Kidney (tissue), 14 donors: Measurements from ENCODE around the gene TMEM271. TPM values are rescaled to one million over a fixed set of nuclear protein-coding genes. Genes with fewer than 3 reads are reported as not detected.

ENCODE experiments used
- DNase-seq, 5 donors: peaks; one replicate each; pipeline ENCODE4 v3.0.0-alpha.2; 2013 to 2020
- FAIRE-seq: peaks from 2 replicates; lab custom pipeline; 2012; peaks lifted over from hg19 to GRCh38; lab: Jason Lieb, UNC
- H3K27ac ChIP-seq, 2 donors: one replicate each; pipeline ENCODE4 v1.7.0; 2013; ENCODE audit warnings: low read depth in 2 of 2, low read length in 2 of 2, inconsistent platforms in 1 of 2
- H3K27me3 ChIP-seq: one replicate; pipeline ENCODE4 v1.7.1; 2013; ENCODE audit warnings: low read length, inconsistent platforms; ENCODE audit not compliant: control insufficient read depth, insufficient read depth
- H3K36me3 ChIP-seq, 3 donors: one replicate each; pipeline versions ENCODE4 v1.7.0 to v1.7.1; 2013; ENCODE audit warnings: low read length in 3 of 3, control low read depth in 1 of 3, inconsistent platforms in 1 of 3; ENCODE audit not compliant: insufficient read depth in 3 of 3, control insufficient read depth in 2 of 3
- H3K4me1 ChIP-seq, 3 donors: one replicate each; pipeline versions ENCODE4 v1.7.0 to v1.7.1; 2013; ENCODE audit warnings: low read length in 3 of 3, inconsistent platforms in 1 of 3, low read depth in 1 of 3; ENCODE audit not compliant: control insufficient read depth in 2 of 3, insufficient read depth in 2 of 3
- H3K4me3 ChIP-seq, 3 donors: one replicate each; pipeline versions ENCODE4 v1.7.0 to v1.8.1; 2013; ENCODE audit warnings: low read length in 3 of 3, control low read depth in 1 of 3, inconsistent platforms in 1 of 3
- H3K9ac ChIP-seq, 3 donors: one replicate each; pipeline versions ENCODE4 v1.7.0 to v1.7.1; 2013; ENCODE audit warnings: low read length in 3 of 3, control low read depth in 1 of 3, inconsistent platforms in 1 of 3
- H3K9me3 ChIP-seq, 3 donors: one replicate each; pipeline versions ENCODE4 v1.7.0 to v1.7.1; 2013; ENCODE audit warnings: low read length in 3 of 3, control low read depth in 1 of 3, inconsistent platforms in 1 of 3; ENCODE audit not compliant: control insufficient read depth in 2 of 3, insufficient read depth in 1 of 3
- intact Hi-C: fragments of 100-400 bp; cut with DNase I; formaldehyde crosslinking; loops from one replicate; pipeline ENCODE4 v1.11.1; 2022
- polyA plus RNA-seq: library from polyadenylated mRNA; stranded (reverse); fragments of 350-450 nt; fragmentation: Illumina TruSeq; extraction: RNeasy Lipid Tissue Mini Kit (QIAGEN cat#74804); gene quantifications from one replicate; pipeline ENCODE4 v1.2.3, GENCODE V29; 2014; ENCODE audit warnings: low read depth, low replicate concordance; ENCODE audit not compliant: insufficient read depth
- total RNA-seq: library from RNA; stranded (reverse); fragmentation: NEBNext Ultra II Directional; extraction: Animal tissue kit (Norgen Biotek cat#: 25700); gene quantifications from one replicate; pipeline ENCODE4 v1.2.1, GENCODE V29; 2021
- TF ChIP-seq, protein P1 (sequence below): IDR thresholded peaks from 3 replicates; pipeline ENCODE4 v1.5.1; 2012; ENCODE audit warnings: mild to moderate bottlenecking, moderate library complexity, borderline replicate concordance; ENCODE audit not compliant: insufficient read depth; ENCODE audit errors: extremely low read depth
- donor health status: control.
- donor health status: control.
- donor health status: control.
- donor health status: control.
- donor health status: control.
- donor health status: DM: yes; HTN: yes; CAD: no.
- donor health status: Normal renal cell carcinoma (clear cell type).

The TMEM271 gene
- total and polyA plus RNA-seq, 2 donors from 2014 or later, result not detected

DNA sequence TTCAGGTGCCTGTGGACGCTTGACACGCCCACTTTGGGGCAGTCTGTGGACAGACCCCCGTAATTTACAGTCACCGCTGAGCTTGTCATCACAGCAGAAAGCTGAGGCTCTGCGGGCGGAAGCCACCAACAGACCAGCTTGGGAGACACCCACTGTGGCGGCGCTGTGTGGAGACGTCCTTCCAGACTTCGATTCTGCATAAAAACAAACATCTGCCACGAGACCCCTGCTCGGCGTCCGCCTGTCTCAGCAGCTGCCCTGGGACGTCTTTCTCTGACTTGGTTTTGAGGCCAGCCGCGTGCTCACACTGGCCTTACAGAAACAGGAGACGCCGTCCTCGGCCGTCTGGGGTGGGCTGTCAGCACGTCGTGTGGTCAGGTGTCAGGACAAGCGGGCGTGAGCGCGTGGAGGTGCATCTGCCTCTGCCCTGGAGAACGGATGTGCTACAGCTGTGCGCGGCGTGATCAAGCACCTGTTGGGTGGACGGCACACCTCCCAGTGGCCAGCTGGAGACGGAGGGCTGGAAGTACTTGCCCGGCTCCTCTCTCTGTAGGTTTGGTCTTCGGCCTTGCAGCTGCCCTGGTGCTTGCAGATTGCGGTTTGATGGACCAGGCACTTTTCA lies 39.6 kb downstream of the TMEM271 start:
- Histone ChIP-seq H3K27ac (no peak overlapping the region), H3K4me1 (no peaks in the 10 kb centered on the region), H3K4me3 (no peak overlapping the region), H3K36me3 (peaks cover 2 to 8% (median 8%) of the 10 kb centered on the region in 3 donors), H3K9ac (no peak overlapping the region), H3K9me3 (no peaks in the 10 kb centered on the region), H3K27me3 (no peaks in the 10 kb centered on the region)
- FAIRE-seq (no peak), DNase-seq (peak in 1 of 5 donors; percentile 71)
- intact Hi-C loops, result no loop called here
- TF ChIP-seq, protein P1, sequence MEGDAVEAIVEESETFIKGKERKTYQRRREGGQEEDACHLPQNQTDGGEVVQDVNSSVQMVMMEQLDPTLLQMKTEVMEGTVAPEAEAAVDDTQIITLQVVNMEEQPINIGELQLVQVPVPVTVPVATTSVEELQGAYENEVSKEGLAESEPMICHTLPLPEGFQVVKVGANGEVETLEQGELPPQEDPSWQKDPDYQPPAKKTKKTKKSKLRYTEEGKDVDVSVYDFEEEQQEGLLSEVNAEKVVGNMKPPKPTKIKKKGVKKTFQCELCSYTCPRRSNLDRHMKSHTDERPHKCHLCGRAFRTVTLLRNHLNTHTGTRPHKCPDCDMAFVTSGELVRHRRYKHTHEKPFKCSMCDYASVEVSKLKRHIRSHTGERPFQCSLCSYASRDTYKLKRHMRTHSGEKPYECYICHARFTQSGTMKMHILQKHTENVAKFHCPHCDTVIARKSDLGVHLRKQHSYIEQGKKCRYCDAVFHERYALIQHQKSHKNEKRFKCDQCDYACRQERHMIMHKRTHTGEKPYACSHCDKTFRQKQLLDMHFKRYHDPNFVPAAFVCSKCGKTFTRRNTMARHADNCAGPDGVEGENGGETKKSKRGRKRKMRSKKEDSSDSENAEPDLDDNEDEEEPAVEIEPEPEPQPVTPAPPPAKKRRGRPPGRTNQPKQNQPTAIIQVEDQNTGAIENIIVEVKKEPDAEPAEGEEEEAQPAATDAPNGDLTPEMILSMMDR, result no peak

DNA sequence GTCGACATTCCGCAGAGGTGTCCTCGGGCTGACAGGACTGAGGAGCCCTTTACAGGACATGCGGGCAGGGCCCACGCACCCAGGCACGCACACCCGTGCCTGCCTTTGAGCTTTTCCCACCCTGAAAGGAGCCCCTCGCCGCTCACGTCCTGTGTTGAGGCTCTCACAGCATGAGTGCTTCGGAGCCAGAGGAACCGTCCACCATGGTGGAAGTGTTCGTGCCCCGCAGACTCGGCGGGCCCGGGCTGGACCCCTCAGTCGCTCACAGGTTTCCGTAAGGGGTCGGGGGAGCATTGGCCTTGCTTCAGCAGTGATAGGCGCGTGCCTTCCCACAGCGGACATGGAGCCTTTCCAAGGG lies 40.2 kb downstream of the TMEM271 start:
- Histone ChIP-seq H3K4me3 (no peak overlapping the region), H3K27ac (no peak overlapping the region), H3K9me3 (no peaks in the 10 kb centered on the region), H3K36me3 (peaks cover 2 to 14% (median 11%) of the 10 kb centered on the region in 3 donors), H3K27me3 (no peaks in the 10 kb centered on the region), H3K4me1 (no peaks in the 10 kb centered on the region), H3K9ac (no peak overlapping the region)
- intact Hi-C loops, result no loop called here
- DNase-seq, result peak in 1 of 5 donors; percentile 54
- no peak for FAIRE-seq
- TF ChIP-seq, protein P1, result no peak

DNA sequence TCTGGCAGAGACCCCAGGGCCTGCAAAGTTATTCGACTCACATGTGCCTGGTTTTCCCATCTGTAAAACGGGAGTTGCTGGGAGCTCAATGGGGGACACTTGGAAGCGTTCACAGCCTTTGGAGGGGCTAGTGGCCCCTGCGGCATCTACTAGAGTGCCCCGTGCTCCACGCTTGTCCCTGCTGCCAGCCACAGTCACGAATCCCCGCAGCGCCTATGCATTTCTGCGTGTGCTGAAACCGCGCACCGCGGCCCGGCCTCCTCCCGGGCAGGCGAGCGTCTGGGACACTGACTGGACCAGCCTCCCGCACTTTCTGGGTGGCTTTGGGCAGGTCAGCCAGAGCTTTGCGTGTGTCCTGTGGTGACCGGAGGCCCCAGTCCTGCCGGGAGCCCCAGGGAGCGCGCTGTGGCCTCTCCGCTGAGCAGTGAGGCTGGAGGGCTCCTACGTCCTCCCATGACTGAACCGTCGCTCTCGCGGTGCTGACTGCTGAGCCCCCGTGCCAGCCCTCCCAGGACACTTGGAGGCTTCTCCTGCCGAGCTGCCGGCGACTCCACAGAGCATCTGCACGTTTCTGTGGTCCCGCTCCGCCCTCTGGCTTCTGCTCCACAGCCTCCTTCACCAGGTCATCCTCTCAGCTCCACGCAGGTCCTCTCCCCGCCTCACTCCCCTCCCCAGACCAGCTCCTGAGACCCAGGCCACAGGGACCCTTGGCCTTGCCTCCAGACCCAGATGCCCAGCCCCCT lies 40.7 kb downstream of the TMEM271 start:
- Histone ChIP-seq H3K9ac (no peak overlapping the region), H3K9me3 (no peaks in the 10 kb centered on the region), H3K27ac (no peak overlapping the region), H3K36me3 (peaks cover 2 to 19% (median 11%) of the 10 kb centered on the region in 3 donors), H3K4me3 (no peak overlapping the region), H3K4me1 (no peaks in the 10 kb centered on the region), H3K27me3 (no peaks in the 10 kb centered on the region)
- no peak for FAIRE-seq
- intact Hi-C loops, result no loop called here
- TF ChIP-seq, protein P1, result no peak
- peak in 1 of 5 donors; percentile 45 for DNase-seq
